Measurements from ENCODE around the gene POMC.
"Not testable (repeated sequence)": the region's sequence is repeated elsewhere in the genome, so short reads cannot be mapped to it uniquely, and the experiment has no call there.

Gene POMC

GRCh38 chr2:25159949-25160348, 8.4 kb downstream of the POMC start:
- no peak for DNase-seq (ENCODE audit: extremely low read depth, low read depth)
- TF ChIP-seq CTCF (IDR thresholded peaks at IDR 0.05; ENCODE audit: low read depth, low read length, missing control alignments) = no peak
- no peak overlapping the region for H3K4me3 ChIP-seq (replicated peaks; ENCODE audit: low read depth, low read length)

GRCh38 chr2:25158096-25158852, 10.1 kb downstream of the POMC start:
- no peak for TF ChIP-seq CTCF (IDR thresholded peaks at IDR 0.05; ENCODE audit: low read depth, low read length, missing control alignments)

GRCh38 chr2:25155401-25155800, 13.0 kb downstream of the POMC start:
- no peak overlapping the region for H3K4me3 ChIP-seq (replicated peaks; ENCODE audit: low read depth, low read length)
- no peak for TF ChIP-seq CTCF (IDR thresholded peaks at IDR 0.05; ENCODE audit: low read depth, low read length, missing control alignments)
- DNase-seq (ENCODE audit: extremely low read depth, low read depth) = no peak

More at GRCh38 chr2:25158096-25158852, 10.1 kb downstream of the POMC start:
- no peak overlapping the region for H3K4me3 ChIP-seq (replicated peaks; ENCODE audit: low read depth, low read length)
- DNase-seq (ENCODE audit: extremely low read depth, low read depth) = no peak

- TF ChIP-seq CTCF (IDR thresholded peaks at IDR 0.05; ENCODE audit: low read depth, low read length, missing control alignments) = no peak
- DNase-seq (ENCODE audit: extremely low read depth, low read depth) = no peak
- no peak overlapping the region for H3K4me3 ChIP-seq (replicated peaks; ENCODE audit: low read depth, low read length)
Measured at GRCh38 chr2:25151718-25152117, 16.7 kb downstream of the POMC start.

GRCh38 chr2:25150993-25151392, 17.4 kb downstream of the POMC start:
- DNase-seq (ENCODE audit: extremely low read depth, low read depth) = not testable (repeated sequence)

GRCh38 chr2:25149646-25150045, 18.7 kb downstream of the POMC start:
- DNase-seq (ENCODE audit: extremely low read depth, low read depth) = no peak
- no peak for TF ChIP-seq CTCF (IDR thresholded peaks at IDR 0.05; ENCODE audit: low read depth, low read length, missing control alignments)
- H3K4me3 ChIP-seq (replicated peaks; ENCODE audit: low read depth, low read length) = no peak overlapping the region

More at GRCh38 chr2:25150993-25151392, 17.4 kb downstream of the POMC start:
- H3K4me3 ChIP-seq (replicated peaks; ENCODE audit: low read depth, low read length) = not testable (repeated sequence)

- no peak for TF ChIP-seq CTCF (IDR thresholded peaks at IDR 0.05; ENCODE audit: low read depth, low read length, missing control alignments)
- no peak overlapping the region for H3K4me3 ChIP-seq (replicated peaks; ENCODE audit: low read depth, low read length)
- DNase-seq (ENCODE audit: extremely low read depth, low read depth) = no peak
Measured at GRCh38 chr2:25146896-25147295, 21.5 kb downstream of the POMC start.

Measured in HFF-Myc (cell line).